ENCODE data around the gene AIMP1.
A peak's percentile ranks its signal among the peaks of the same experiment; 100 is the strongest.
"Not testable (repeated sequence)": the region's sequence is repeated elsewhere in the genome, so short reads cannot be mapped to it uniquely, and the experiment has no call there.

Gene AIMP1

GRCh38 chr4:106312997-106313522 is 3.3 kb upstream of the AIMP1 start:
- DNase-seq = no peak

GRCh38 chr4:106314960-106315359 is 1.4 kb upstream of the AIMP1 start:
- DNase-seq = no peak

- DNase-seq = peak; percentile 61
These were observed 828 bp upstream of the AIMP1 start for GRCh38 chr4:106315476-106315967.

- DNase-seq = peak; percentile 15
These were observed 541 bp downstream of the AIMP1 start for GRCh38 chr4:106316773-106317409.

GRCh38 chr4:106317815-106318214 is 1.5 kb downstream of the AIMP1 start:
- DNase-seq = no peak

GRCh38 chr4:106318511-106318910 is 2.2 kb downstream of the AIMP1 start:
- DNase-seq = peak; percentile 51

GRCh38 chr4:106320235-106320634 is 3.9 kb downstream of the AIMP1 start:
- DNase-seq = no peak

- DNase-seq = not testable (repeated sequence)
These were observed 4.8 kb downstream of the AIMP1 start for GRCh38 chr4:106321168-106321567.

GRCh38 chr4:106321814-106322213 is 5.5 kb downstream of the AIMP1 start:
- DNase-seq = not testable (repeated sequence)

- DNase-seq = peak; percentile 11
These were observed 6.8 kb downstream of the AIMP1 start for GRCh38 chr4:106323119-106323518.

GRCh38 chr4:106325800-106326199 is 9.4 kb downstream of the AIMP1 start:
- DNase-seq = no peak

GRCh38 chr4:106329041-106329618 is 12.8 kb downstream of the AIMP1 start:
- DNase-seq = peak; percentile 43

GRCh38 chr4:106333186-106333585 is 16.8 kb downstream of the AIMP1 start:
- DNase-seq = no peak

GRCh38 chr4:106334741-106335470 is 18.6 kb downstream of the AIMP1 start:
- DNase-seq = no peak

- no peak for DNase-seq
These were observed 20.3 kb downstream of the AIMP1 start for GRCh38 chr4:106336618-106337017.

GRCh38 chr4:106337916-106338315 is 21.6 kb downstream of the AIMP1 start:
- DNase-seq = no peak

- DNase-seq = no peak
These were observed 22.3 kb downstream of the AIMP1 start for GRCh38 chr4:106338671-106339070.

- no peak for DNase-seq
These were observed 23.1 kb downstream of the AIMP1 start for GRCh38 chr4:106339431-106339830.

GRCh38 chr4:106340774-106341173 is 24.4 kb downstream of the AIMP1 start:
- DNase-seq = peak; percentile 11

GRCh38 chr4:106343865-106344646 is 27.7 kb downstream of the AIMP1 start:
- DNase-seq = no peak

- DNase-seq = no peak
These were observed 28.3 kb downstream of the AIMP1 start for GRCh38 chr4:106344647-106344970.

- DNase-seq = no peak
These were observed 30.8 kb downstream of the AIMP1 start for GRCh38 chr4:106347167-106347566.

GRCh38 chr4:106351016-106351415 is 34.7 kb downstream of the AIMP1 start:
- no peak for DNase-seq
